ENCODE data around the gene IL12RB2. TPM values are rescaled to one million over a fixed set of nuclear protein-coding genes. Genes with fewer than 3 reads are reported as not detected.

The IL12RB2 gene
- total RNA-seq, 1 donor = not detected

DNA sequence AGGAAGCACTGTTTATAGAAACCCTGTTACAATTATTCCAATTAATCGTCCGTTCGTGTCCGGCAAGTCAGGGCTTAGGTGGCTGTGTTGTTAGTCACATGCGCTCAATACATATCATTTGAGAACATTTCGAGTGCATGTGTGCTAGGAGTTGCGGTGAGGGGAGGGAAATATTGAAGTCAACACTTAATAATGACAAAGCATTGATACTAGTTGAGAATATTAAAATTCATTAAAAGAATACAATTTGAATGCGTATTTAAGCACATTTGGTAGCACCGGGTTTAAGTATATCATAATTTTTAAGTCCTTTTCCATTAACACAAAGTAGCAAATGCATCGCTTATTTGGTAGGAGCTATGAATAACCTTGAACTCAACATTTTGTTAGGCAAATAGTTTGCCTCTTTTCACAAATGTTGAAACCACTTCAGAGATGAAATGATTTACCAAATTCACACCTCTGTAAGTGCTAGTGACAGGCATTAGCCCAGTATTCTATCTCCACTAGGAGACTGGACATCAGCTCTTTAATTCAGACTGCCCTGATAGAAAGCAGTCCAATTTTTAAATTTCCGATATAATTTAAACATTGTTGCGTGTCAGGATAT lies 123.6 kb downstream of the IL12RB2 start:
- Histone ChIP-seq H3K27ac (ENCODE audit: low read depth, low read length) (peak overlapping the region; percentile 82), H3K27me3 (ENCODE audit: insufficient read depth, low read length) (no peaks in the 10 kb centered on the region)
- TF ChIP-seq, protein P1, sequence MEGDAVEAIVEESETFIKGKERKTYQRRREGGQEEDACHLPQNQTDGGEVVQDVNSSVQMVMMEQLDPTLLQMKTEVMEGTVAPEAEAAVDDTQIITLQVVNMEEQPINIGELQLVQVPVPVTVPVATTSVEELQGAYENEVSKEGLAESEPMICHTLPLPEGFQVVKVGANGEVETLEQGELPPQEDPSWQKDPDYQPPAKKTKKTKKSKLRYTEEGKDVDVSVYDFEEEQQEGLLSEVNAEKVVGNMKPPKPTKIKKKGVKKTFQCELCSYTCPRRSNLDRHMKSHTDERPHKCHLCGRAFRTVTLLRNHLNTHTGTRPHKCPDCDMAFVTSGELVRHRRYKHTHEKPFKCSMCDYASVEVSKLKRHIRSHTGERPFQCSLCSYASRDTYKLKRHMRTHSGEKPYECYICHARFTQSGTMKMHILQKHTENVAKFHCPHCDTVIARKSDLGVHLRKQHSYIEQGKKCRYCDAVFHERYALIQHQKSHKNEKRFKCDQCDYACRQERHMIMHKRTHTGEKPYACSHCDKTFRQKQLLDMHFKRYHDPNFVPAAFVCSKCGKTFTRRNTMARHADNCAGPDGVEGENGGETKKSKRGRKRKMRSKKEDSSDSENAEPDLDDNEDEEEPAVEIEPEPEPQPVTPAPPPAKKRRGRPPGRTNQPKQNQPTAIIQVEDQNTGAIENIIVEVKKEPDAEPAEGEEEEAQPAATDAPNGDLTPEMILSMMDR (IDR thresholded peaks at IDR 0.05; ENCODE audit: extremely low read depth, low read depth, low read length) = no peak

DNA sequence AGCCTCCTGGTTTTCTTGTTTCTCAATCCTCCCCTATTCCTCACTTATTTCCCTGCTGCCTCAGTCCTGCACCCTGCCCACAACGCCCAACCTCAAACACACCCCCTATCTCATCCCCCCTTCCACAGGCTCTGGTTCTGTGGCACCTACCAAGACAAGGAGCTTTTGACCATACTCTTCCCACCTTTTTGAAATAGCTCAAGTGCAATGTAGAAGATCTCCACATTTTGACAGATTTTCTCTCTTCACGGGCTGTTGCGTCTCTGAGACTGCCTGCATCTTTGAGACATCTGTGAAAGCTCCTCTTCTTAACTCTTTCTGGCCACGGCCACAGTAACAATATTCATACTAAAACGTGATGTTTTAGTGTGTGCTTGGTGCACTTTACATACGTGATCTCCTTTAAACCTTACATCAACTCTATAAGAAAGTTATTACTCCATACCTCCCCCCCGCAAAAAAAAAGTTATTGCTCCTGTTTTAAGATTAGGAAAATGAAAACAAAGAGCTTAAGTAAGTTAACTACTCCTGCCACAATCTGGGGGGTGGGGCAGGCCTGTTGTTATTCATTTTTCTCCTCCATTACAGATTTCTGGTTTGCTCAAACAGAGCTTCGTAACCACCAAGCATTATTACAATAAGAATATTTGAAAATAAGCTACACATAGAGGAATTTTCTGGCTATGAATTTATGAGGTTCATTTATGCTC lies 124.4 kb downstream of the IL12RB2 start:
- H3K4me2 ChIP-seq (ENCODE audit: insufficient read depth, low read length) = peak overlapping the region; percentile 99
- peaks cover 27% of the 10 kb centered on the region for H4K20me1 ChIP-seq (ENCODE audit: insufficient read depth, low read length)
- H3K4me1 ChIP-seq (ENCODE audit: insufficient read depth, low read length) = peaks cover 17% of the 10 kb centered on the region
- H2AFZ ChIP-seq (ENCODE audit: low read length) = peak overlapping the region; percentile 99
- peaks cover 32% of the 10 kb centered on the region for H3K79me2 ChIP-seq (ENCODE audit: insufficient read depth, low read length)
- peak overlapping the region; percentile 97 for H3K4me3 ChIP-seq (ENCODE audit: insufficient read depth, low read length)
- DNase-seq (ENCODE audit: insufficient read length, low spot score, missing footprints) = peak; percentile 25
- no peaks in the 10 kb centered on the region for H3K36me3 ChIP-seq (ENCODE audit: insufficient read depth, low read length)
- TF ChIP-seq, protein P1 (IDR thresholded peaks at IDR 0.05; ENCODE audit: extremely low read depth, low read depth, low read length) = no peak
- no peaks in the 10 kb centered on the region for H3K27me3 ChIP-seq (ENCODE audit: insufficient read depth, low read length)
- no peak overlapping the region for H3K27ac ChIP-seq (ENCODE audit: low read depth, low read length)
- no peaks in the 10 kb centered on the region for H3K9me3 ChIP-seq (ENCODE audit: low read depth, low read length)

More for the DNA sequence above, 123.6 kb downstream of the IL12RB2 start:
- H3K79me2 ChIP-seq (ENCODE audit: insufficient read depth, low read length) = peaks cover 40% of the 10 kb centered on the region
- H3K4me1 ChIP-seq (ENCODE audit: insufficient read depth, low read length) = peaks cover 24% of the 10 kb centered on the region
- peak overlapping the region; percentile 99 for H2AFZ ChIP-seq (ENCODE audit: low read length)
- no peaks in the 10 kb centered on the region for H3K9me3 ChIP-seq (ENCODE audit: low read depth, low read length)
- DNase-seq (ENCODE audit: insufficient read length, low spot score, missing footprints) = peak; percentile 19
- peaks cover under 1% of the 10 kb centered on the region for H3K36me3 ChIP-seq (ENCODE audit: insufficient read depth, low read length)
- H3K4me3 ChIP-seq (ENCODE audit: insufficient read depth, low read length) = peak overlapping the region; percentile 97
- H4K20me1 ChIP-seq (ENCODE audit: insufficient read depth, low read length) = peaks cover 34% of the 10 kb centered on the region
- peak overlapping the region; percentile 99 for H3K4me2 ChIP-seq (ENCODE audit: insufficient read depth, low read length)

DNA sequence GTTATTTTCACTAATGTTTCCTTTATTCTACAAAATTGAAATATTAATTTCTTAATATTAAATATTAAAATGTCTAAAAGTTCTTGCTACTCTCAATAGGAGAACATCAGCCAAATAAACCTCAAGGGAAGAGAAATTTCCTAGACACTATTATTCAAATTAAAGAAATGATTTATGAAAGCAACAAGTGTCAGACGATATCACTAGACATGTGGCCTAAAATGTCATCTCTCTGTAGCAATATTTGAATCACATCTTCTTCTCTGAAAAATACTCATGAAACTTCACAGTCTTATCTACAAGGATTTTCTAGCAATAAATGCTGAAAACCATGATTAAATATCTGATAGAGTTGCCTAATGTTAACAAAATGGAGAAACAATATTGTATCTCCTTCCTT lies 125.1 kb downstream of the IL12RB2 start:
- H3K27me3 ChIP-seq (ENCODE audit: insufficient read depth, low read length) = peaks cover 2% of the 10 kb centered on the region
- no peak for DNase-seq (ENCODE audit: insufficient read length, low spot score, missing footprints)
- no peaks in the 10 kb centered on the region for H3K9me3 ChIP-seq (ENCODE audit: low read depth, low read length)
- H3K4me1 ChIP-seq (ENCODE audit: insufficient read depth, low read length) = peaks cover 10% of the 10 kb centered on the region
- H3K27ac ChIP-seq (ENCODE audit: low read depth, low read length) = no peak overlapping the region
- TF ChIP-seq, protein P1 (IDR thresholded peaks at IDR 0.05; ENCODE audit: extremely low read depth, low read depth, low read length) = no peak
- peaks cover 25% of the 10 kb centered on the region for H3K79me2 ChIP-seq (ENCODE audit: insufficient read depth, low read length)
- no peak overlapping the region for H3K4me2 ChIP-seq (ENCODE audit: insufficient read depth, low read length)
- no peak overlapping the region for H3K4me3 ChIP-seq (ENCODE audit: insufficient read depth, low read length)
- H3K36me3 ChIP-seq (ENCODE audit: insufficient read depth, low read length) = no peaks in the 10 kb centered on the region
- peaks cover 20% of the 10 kb centered on the region for H4K20me1 ChIP-seq (ENCODE audit: insufficient read depth, low read length)
- peak overlapping the region; percentile 17 for H2AFZ ChIP-seq (ENCODE audit: low read length)

DNA sequence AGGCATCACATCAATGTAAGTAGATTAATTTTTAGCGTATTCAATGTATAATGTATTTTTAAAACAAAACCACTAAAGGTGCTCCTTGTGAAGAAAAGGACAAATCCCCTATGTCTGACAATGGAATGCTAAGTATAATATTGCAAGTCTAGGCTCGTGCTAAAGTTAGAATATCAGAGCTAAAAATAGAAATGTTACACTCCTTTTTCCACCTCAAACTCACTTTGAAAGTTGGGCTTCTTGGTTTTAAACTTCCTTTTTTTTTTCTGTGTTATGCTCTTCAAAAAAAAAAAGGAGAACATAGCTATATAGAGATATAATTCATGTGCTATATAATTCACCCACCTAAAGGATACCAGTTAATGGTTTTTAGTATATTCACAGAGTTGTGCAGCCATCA lies 126.2 kb downstream of the IL12RB2 start:
- Histone ChIP-seq H4K20me1 (ENCODE audit: insufficient read depth, low read length) (peaks cover 9% of the 10 kb centered on the region), H3K9me3 (ENCODE audit: low read depth, low read length) (no peaks in the 10 kb centered on the region), H3K79me2 (ENCODE audit: insufficient read depth, low read length) (peaks cover 14% of the 10 kb centered on the region), H3K27me3 (ENCODE audit: insufficient read depth, low read length) (peaks cover 2% of the 10 kb centered on the region), H3K4me2 (ENCODE audit: insufficient read depth, low read length) (no peak overlapping the region), H3K4me1 (ENCODE audit: insufficient read depth, low read length) (peaks cover 10% of the 10 kb centered on the region), H3K4me3 (ENCODE audit: insufficient read depth, low read length) (no peak overlapping the region), H3K36me3 (ENCODE audit: insufficient read depth, low read length) (no peaks in the 10 kb centered on the region), H3K27ac (ENCODE audit: low read depth, low read length) (no peak overlapping the region), H2AFZ (ENCODE audit: low read length) (no peak overlapping the region)
- DNase-seq (ENCODE audit: insufficient read length, low spot score, missing footprints) = no peak
- TF ChIP-seq, protein P1 (IDR thresholded peaks at IDR 0.05; ENCODE audit: extremely low read depth, low read depth, low read length) = no peak

Data from osteoblast (primary cell).